HCT116 (cell line): ENCODE data around the gene THSD4.

Experiments
- EZH2 ChIP-seq: fragments of 200-600 bp; sonication (generic); IDR thresholded peaks from 2 replicates; pipeline ENCODE4 v1.6.1; 2017; ENCODE audit warnings: antibody characterized with exemption, mixed run types
- TF ChIP-seq, protein P1 (sequence below), 3 experiments: fragments of 200-600 bp in 1 of 3; sonication (generic) in 1 of 3; IDR thresholded peaks in 2 of 3; conservative IDR thresholded peaks in 1 of 3; 2 replicates each; pipeline ENCODE4 v1.5.1; 2012 to 2017; ENCODE audit warnings: low read depth in 2 of 3, low read length in 2 of 3, antibody characterized with exemption in 1 of 3, borderline replicate concordance in 1 of 3, control low read depth in 1 of 3, mild to moderate bottlenecking in 1 of 3, mixed read lengths in 1 of 3, mixed run types in 1 of 3, moderate library complexity in 1 of 3; ENCODE audit not compliant: insufficient read depth in 1 of 3

GRCh38 chr15:71709808-71710418 is 594.6 kb downstream of the THSD4 start:
- TF ChIP-seq, protein P1, sequence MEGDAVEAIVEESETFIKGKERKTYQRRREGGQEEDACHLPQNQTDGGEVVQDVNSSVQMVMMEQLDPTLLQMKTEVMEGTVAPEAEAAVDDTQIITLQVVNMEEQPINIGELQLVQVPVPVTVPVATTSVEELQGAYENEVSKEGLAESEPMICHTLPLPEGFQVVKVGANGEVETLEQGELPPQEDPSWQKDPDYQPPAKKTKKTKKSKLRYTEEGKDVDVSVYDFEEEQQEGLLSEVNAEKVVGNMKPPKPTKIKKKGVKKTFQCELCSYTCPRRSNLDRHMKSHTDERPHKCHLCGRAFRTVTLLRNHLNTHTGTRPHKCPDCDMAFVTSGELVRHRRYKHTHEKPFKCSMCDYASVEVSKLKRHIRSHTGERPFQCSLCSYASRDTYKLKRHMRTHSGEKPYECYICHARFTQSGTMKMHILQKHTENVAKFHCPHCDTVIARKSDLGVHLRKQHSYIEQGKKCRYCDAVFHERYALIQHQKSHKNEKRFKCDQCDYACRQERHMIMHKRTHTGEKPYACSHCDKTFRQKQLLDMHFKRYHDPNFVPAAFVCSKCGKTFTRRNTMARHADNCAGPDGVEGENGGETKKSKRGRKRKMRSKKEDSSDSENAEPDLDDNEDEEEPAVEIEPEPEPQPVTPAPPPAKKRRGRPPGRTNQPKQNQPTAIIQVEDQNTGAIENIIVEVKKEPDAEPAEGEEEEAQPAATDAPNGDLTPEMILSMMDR (IDR thresholded peaks at IDR 0.05 in 2 of 3, conservative IDR thresholded peaks at IDR 0.05 in 1 of 3; ENCODE audit: borderline replicate concordance in 1 of 3, insufficient read depth in 1 of 3, low read depth in 2 of 3, low read length in 2 of 3), result no peak
- no peak for TF ChIP-seq EZH2
